GM19193 (cell line): Measurements from ENCODE around the gene OR2V1.

ENCODE experiments used
- POLR2A ChIP-seq: IDR thresholded peaks from 4 replicates; pipeline ENCODE4 v1.6.1; 2011; ENCODE audit not compliant: insufficient read depth, insufficient read length; ENCODE audit errors: extremely low read depth

The OR2V1 gene

DNA sequence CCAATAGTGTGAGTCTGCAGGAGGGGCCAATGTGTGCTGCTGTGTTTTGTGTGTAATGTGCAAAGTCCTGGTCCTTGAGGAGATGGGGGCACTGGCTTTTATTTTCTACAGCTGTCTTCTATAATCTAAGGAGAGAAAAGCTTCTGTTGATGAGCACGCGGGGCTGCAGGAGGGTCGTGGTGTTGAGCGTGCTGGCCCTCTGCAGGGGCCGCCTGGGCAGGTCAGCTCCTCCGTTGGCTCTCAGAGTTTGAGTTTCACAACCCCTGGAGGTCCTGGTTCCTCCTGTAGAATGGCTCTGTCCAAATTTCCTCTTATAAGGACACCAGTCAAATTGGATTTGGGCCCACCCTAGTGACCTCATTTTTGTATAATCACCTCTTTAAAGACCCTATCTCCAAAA lies 12.6 kb downstream of the OR2V1 start:
- no peak for TF ChIP-seq POLR2A

DNA sequence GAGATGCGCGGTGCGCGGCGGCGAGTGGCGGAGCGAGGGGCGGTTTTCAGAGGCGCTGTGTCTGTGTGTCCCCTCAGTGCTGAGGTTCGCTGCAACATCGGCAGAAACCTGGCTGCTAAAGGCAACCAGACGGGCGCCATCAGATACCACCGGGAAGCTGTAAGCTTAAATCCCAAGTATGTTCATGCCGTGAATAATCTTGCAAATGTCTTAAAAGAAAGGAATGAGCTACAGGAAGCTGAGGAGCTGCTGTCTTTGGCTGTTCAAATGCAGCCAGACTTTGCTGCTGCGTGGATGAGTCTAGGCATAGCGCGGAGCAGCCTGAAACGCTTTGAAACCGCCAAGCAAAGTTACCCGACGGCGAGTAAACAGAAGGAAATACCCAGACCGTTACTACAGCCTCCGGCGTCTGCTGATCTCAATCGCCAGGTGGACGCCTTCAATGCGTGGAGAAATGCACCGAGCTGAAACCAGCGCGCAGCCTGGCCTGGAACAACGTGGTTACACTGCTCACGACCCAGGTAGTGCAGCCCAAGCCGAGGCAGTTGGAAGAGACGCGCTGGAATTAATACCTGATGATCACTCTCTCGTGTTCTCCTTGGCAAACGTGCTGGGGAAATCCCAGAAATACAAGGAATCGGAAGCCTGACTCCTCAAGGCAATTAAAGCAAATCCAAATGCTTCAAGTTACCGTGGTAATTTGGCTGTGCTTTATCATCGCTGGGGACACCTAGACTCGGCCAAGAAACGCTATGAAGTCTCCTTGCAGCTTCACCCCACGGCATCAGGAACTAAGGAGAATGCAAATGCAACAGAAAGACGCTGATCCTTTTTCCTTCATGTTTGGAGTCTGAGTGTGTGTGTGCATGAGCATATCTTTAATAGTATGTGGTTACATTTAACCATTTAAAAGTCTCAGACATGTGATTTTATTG lies 15.9 kb downstream of the OR2V1 start:
- no peak for TF ChIP-seq POLR2A

DNA sequence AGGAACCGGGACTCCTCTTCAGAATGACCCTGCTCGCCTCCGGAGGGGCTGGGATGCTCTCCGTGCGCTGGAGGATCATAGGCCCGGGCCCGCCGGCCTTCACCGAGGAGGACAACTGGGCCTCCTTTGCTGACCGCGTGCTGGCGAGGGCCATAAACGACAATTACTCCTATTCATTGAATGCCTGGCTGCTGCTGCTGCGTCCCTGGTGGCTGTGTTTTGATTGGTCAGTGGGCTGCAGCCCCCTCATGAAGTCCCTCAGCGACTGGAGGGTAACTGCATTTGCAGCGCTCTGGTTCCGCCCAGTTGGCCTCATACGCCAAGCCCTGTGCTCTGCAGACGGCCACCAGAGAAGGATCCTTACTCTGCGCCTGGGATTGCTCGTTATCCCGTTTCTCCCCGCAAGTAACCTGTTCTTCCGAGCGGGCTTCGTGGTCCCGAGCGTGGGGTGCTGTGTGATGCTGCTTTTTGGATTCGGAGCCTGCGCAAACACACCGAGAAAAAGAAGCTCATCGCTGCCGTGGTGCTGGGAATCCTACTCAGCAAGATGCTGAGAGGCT lies 16.6 kb downstream of the OR2V1 start:
- no peak for TF ChIP-seq POLR2A

DNA sequence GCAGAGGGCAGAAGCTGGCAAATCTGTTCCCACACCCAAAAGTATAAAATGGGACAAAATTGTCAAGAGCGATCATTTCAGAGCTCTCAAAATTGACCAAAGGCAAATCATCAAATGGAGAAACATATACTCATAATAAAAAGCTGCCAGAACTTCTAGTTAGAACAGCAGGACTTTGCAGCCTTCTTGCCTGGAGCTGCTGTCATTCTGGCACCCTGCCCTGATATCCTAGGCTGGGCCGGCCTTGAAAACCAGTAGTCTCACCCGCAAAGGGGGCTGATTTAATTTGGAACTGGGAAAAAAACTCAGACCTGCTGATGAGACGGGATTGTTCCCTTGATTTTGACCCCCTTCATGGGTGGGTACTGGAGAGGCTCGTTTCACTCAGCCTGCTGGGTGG lies 18.5 kb downstream of the OR2V1 start:
- TF ChIP-seq POLR2A, result no peak

DNA sequence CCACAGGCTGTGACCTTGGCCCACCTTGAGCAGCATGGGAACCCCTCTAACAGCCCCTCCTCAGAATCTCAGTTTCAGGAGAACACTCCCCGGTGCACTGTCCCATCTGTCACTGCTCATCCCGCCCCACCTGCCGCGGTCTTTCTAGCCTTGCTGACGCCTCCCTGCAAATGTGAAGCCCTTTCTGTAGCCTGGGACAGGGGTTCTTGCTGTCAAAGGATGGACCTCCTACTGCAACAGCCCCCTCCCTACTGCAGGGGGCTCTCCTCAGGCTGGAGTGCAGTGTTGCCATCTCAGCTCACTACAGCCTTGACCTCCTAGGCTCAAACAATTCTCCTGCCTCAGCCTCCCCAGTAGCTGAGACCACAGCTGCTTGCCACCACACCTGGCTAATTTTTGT lies 20.0 kb downstream of the OR2V1 start:
- no peak for TF ChIP-seq POLR2A

GRCh38 chr5:181109489-181110013 lies 21.4 kb downstream of the OR2V1 start:
- TF ChIP-seq POLR2A, result no peak

DNA sequence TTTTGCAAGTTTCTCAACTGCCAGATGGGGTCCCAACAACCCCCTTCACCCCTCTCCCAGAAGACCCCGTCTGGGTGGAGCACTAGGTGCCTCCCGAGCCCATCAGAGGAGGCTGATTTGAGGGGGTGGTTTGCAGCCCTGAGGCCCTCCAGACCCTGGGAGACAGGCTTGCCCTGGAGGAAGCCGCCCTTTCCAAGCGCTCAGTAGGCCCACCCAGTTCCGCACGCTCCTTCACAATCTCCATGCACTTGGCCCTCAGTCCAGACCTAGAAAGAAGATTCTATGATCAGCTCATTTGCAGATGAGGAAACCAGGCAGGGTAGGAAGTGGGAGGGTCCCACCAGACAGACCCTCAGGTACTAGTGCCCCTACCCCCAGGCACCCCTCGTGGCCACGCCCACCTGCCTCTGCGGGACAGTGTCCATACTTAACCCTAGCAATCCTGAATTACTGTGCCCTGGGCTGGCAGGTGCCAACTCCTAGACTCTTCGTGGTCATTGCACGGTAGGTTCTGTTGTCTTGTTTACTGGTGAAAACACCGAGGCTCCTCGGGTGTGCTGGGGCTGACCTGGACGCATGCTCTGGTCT lies 22.3 kb downstream of the OR2V1 start:
- no peak for TF ChIP-seq POLR2A

DNA sequence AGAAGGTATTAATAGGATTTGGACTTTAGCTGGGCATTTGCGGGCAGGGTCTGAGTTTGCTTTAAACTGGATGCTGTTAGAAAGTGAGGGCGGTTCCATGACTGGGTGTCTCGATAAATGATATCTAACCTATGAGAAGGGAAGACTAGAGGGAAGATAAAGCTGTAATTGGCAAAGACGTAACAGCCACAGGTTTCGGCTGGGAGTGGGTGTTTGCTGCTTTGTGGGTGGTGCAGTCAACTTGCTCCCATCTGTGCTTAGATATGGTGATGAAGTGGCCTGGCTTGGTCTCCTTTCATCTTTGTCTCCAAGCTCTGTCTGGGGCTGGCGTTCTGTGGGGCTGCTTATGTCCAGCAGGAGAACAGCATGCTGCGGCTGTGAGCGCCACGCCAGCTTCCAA lies 23.3 kb downstream of the OR2V1 start:
- no peak for TF ChIP-seq POLR2A

DNA sequence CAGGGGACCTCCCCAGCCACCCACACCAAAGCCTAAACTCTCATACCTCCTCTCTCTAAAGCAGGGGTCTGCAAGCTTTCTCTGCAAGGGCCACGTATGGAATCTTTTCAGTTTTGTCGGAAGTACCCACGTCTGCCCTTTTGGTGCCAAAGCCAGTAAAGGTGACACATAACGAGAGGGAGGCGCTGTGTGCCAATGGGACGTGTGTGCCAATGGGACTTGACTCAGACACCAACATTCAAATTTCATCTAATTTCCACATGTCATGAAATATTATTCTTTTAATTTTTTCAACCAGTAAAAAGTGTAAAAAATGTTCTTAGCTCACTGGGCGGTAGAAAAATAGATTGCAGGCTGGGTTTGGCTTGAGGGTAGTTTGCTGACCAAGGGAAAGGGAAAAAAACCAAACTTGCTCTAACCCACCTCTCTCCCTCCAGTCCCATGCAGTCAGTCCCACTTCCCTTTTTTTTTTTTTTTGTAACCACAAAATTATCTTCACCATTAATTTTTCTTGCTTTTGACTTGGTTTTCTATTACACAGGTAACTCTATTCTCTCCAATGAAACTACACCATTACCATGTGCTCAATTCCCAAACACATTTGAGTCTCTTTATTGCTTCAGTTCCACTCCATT lies 25.5 kb downstream of the OR2V1 start:
- TF ChIP-seq POLR2A, result no peak

DNA sequence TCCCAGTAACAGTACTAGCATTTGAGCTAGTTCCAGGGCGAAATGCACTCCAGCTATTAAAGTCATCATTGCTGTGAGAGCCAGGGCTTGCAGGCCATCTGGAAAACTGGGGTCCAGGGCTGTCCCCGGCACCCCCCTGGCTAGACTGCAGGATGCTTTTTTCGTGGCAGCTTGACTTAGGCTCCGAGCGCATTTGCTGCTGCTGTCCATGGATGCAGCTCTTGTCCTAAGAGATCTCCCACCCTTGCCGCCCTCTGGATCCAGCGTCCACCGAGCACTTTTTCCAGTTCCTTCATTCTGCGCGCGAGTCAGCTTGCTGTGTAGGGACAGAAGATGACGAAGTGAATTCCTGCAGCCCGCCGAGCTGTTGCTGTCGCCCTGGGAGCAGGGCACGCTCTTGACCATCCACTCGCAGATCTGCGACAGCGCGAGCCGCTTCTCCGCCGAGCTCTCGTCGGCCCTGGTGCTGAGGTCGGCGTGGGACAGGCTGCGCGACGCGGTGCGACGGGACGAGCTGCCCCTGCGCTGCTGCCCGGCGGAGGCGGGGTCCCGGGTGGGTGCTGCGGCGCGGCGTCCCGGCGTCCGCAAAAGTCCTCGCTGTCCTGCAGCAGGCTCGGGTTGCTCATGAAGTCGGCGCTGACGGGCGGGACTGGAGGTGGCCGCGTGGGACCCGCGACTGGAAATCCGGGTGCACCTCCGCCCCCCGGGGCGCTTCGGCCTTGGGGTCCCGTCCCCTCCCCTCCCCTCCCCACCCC lies 30.7 kb downstream of the OR2V1 start:
- TF ChIP-seq POLR2A, result no peak

DNA sequence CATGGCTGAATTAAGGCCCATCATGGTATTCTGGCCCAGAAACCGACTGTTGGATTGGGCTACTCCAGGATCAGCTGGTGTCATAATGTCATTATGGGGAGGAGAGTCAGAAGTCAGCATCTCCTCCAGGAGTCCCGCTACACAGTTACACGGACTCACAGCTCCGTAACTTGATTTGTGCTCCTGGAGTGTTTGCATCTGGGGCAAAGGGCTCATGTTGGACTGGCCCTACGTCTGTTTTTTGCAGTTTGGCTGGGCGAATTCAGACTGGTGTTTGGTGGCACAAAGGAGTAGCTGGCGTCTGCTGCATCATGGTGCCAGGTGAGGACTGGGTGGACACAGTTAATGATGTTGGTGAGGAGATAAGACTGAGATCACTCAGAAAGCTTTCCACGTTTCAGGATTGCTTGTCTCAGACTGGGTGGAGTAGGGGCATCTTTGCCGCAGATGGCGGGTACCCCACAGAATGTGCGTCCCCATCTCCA lies 31.3 kb downstream of the OR2V1 start:
- no peak for TF ChIP-seq POLR2A

GRCh38 chr5:181098762-181099601 lies 32.0 kb downstream of the OR2V1 start:
- TF ChIP-seq POLR2A, result no peak

DNA sequence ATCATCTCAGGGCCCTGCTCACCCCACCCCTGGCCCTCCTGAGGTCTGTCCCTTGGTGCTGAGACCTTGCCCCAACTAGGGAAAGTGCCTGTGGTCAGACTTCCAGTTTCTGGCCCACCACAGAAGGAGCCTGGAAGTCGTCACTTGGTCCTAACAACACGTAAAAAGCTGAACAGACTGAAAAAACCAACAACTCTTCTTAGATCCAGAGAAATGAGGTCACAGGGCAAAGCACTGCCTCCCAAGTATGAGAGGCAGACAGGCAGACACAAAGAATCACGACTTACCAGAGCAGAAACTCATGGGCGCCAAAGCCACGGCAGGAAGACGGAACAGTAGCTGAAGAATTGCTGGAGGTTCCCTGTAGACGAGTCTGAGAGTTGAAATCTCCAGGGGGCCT lies 38.5 kb downstream of the OR2V1 start:
- no peak for TF ChIP-seq POLR2A
